HL-60/S4 treated with phorbol 12-myristate 13-acetate at 8.2 ng/mL for 4 days and 3 days (cell line): ENCODE measurements around the gene HCFC1R1.
"Not testable (repeated sequence)": the region's sequence is repeated elsewhere in the genome, so short reads cannot be mapped to it uniquely, and the experiment has no call there.

Experiments used
- in situ Hi-C: fragments of 300-500 bp; cut with MboI; formaldehyde crosslinking; loops from 2 replicates; pipeline ENCODE4 v1.15.0; 2022; ENCODE audit warnings: low sequenced_read_pairs

HCFC1R1 gene

GRCh38 chr16:3023669-3024478 is at the start of gene HCFC1R1, which contains the start of gene THOC6:
Gene HCFC1R1 (minus strand): TSS chr16:3023942. CDS start chr16:3023941, 1 bp downstream.
Gene THOC6 (plus strand): TSS chr16:3024035. CDS start chr16:3024327, 292 bp downstream.
- in situ Hi-C loops: no loop called here

DNA sequence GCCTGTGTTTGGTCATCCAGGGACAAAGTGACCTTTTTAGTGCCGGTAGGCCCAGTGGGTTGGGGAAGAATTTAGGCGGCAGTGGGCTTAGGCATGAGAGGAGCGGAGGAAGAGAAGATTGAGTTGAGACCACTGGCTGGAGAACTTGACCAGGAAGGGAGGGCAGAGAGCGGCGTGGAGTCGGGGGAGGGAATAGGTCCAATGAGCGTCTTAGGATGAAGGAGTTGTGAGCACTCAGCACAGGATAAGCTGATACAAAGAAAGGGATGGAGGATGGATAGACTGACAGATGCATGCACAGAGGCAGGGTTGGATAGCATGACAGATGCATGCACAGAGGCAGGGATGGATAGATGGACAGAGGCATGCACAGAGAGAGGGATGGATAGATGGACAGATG is 49.7 kb upstream of the HCFC1R1 start:
- in situ Hi-C loops: no loop called here

DNA sequence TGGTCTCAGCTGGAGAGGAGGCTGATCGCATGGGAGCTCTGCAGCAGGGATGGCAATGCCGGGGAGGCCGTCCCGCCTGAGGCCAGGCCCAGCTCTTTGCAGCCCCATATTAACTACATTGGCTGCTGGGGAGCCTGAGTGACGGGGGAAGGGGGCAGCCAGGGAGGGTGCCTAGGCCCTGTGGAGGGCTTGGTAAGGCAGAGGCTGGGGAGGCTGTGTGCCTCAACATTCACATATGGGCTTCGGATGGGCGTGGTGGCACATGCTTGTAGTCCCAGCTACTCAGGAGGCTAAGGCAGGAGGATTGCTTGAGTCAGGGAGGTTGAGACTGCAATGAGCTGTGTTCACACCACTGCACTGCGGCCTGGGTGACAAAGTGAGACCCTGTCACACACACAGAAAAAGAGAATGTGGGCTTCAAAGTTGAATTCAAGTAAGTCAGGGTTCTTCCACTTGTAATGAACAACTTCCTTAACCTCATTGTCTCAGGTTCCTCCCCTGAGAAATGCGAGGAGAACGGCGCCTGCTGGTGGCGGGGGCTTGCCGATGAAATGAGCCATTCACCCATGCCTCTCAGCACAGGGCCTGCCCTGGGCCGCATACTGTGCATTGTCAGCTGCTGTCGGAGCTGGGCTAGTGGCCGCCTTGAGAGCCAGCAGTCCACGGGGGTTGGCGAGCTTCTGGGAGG is 49.0 kb upstream of the HCFC1R1 start:
- in situ Hi-C loops: not testable (repeated sequence)

- in situ Hi-C loops: not testable (repeated sequence)
Observed at GRCh38 chr16:3072148-3072547, 48.4 kb upstream of the HCFC1R1 start.

GRCh38 chr16:3071655-3072054 is 47.9 kb upstream of the HCFC1R1 start:
- in situ Hi-C loops: no loop called here

DNA sequence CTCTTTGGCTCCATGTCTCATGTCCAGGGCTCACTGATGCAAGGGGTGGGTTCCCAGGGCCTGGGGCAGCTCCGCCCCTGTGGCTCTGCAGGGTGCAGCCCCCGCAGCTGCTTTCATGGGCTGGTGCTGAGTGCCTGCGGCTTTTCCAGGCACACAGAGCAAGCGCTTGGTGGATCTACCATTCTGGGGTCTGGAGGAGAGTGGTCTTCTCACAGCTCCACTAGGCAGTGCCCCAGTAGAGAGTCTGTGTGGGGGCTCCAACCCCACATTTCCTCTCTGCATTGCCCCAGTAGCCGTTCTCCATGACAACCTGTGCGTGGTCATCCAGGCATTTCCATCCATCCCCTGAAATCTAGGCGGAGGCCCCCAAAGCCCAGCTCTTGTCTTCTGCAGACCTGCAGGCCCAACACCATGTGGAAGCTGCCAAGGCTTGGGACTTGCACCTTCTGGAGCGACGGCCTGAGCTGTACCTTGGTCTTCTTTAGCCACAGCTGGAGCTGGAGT is 46.9 kb upstream of the HCFC1R1 start:
- in situ Hi-C loops: no loop called here

- in situ Hi-C loops: not testable (repeated sequence)
Observed at GRCh38 chr16:3069146-3069545, 45.4 kb upstream of the HCFC1R1 start.

GRCh38 chr16:3068487-3068886 is 44.7 kb upstream of the HCFC1R1 start:
- in situ Hi-C loops: no loop called here

DNA sequence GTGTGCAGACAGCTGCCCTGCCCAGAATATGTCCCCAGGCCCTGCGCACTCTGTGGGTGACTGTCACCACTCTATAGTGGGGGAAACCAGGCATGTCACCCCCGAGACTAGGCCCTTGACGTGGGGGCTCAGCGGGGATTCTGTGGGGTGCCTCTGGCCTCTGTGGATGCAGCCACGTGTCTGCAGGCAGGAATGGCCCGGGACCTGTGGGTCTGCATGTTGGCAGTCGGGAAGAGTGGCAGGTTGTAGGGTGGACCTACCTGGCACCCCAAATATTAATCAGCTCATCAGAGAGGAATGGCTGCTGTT is 42.7 kb upstream of the HCFC1R1 start:
- in situ Hi-C loops: no loop called here

DNA sequence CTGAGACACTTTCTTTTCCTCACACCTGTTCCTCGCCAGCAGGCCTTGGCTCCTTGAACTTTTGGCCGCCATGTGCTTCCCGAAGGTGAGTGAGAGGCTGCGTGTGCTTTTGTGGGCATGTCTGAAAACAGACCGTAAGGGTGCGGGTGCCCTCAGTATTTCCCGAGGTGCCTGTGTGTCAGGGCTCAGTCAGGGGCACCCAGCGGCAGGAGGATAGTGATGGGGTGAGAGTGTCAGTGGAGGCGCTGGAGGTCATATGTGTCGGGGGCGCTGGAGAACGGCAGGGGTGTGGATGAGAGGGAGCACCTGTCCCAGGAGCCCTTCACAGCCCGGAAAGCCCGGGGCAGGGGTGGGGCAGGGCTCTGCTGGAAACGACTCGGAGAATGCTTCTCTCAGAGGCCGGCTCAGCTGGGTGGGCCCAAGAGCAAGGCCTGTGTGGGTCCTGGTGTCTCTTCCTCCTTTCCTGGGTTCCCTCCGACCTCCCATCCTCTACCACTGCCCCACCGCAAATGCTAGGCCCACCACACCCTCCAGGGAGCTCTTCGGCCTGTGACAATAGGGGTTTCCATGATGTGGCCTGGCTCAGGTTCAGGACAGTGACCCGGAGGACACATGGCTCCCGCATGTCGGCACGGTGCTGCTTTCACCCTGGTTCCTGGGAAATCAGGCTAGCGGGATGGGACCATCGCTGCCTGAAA is 42.1 kb upstream of the HCFC1R1 start:
- in situ Hi-C loops: no loop called here

GRCh38 chr16:3065069-3065741 is 41.5 kb upstream of the HCFC1R1 start, which contains the start of gene IL32:
Gene IL32 (plus strand): TSS chr16:3065640. CDS start chr16:3065812, 172 bp downstream.
- in situ Hi-C loops: no loop called here

DNA sequence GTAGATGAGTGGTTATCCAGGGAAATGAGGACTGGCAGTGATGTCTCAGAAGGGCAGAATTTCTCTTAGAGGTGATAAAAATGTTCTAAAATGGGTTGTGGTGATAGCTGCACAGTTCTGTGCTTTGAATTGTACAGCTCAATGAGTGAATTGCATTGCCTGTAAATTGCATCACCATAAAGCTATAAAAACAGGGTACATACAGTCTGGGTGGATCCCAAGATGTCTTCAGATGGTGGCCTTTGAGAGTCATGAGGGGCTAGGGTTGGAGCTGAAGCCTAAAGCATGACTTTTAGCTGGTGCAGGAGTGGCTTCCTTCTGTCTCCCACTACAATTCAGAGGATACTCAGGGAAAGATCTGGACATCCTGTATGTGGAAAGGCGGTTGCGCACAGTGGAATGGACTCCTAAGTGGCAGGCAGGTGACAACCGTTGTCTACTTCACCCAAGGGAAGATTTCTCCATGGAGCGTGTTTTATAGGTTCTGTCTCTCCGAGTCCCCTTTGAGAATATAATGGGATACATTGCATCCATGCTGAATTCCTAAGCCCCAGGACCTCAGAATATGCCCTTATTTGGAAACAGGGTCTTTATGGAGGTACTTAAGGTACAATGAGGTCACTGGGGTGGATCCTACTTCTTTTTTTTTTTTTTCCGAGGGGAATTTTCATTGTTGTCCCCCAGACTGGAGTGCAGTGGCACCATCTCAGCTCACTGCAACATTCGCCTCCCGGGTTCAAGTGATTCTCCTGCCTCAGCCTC is 40.1 kb upstream of the HCFC1R1 start:
- in situ Hi-C loops: no loop called here

GRCh38 chr16:3062553-3062952 is 38.8 kb upstream of the HCFC1R1 start:
- in situ Hi-C loops: no loop called here

DNA sequence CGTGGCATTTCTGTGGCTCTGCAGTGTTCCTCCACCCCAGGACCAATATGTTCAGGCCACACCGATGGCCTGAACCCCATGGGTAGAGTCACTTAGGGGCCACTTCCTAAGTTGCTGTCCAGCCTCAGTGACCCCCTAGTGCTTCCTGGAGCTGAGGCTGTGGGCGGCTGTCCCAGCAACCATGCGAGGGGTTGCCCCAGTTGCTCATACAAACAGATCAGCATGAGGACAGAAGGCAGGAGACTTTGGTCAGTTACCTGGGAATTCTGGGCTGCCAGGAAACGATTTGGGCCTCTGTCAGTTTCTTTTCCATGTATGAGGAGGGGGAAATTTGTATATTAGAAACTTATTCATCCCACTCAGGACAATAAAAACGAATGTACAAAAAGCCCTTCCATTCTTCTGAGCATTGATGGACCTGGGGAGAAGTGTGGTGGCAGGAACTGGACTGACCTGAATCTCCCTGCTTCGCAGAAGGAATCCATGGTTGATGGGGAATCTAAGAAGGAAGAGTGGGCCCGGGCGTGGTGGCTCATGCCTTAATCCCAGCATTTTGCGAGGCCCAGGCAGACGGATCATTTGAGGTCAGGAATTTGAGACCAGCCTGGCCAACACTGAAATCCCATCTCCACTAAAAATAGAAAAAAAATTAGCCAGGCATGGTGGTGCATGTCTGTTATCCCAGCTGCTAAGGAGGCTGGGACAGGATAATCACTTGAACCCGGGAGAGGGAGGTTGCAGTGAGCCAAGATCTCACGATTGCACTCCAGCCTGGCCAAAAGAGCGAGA is 36.8 kb upstream of the HCFC1R1 start:
- in situ Hi-C loops: no loop called here

- in situ Hi-C loops: no loop called here
Observed at GRCh38 chr16:3059723-3060242, 36.0 kb upstream of the HCFC1R1 start.

GRCh38 chr16:3059041-3059722 is 35.4 kb upstream of the HCFC1R1 start:
- in situ Hi-C loops: no loop called here

DNA sequence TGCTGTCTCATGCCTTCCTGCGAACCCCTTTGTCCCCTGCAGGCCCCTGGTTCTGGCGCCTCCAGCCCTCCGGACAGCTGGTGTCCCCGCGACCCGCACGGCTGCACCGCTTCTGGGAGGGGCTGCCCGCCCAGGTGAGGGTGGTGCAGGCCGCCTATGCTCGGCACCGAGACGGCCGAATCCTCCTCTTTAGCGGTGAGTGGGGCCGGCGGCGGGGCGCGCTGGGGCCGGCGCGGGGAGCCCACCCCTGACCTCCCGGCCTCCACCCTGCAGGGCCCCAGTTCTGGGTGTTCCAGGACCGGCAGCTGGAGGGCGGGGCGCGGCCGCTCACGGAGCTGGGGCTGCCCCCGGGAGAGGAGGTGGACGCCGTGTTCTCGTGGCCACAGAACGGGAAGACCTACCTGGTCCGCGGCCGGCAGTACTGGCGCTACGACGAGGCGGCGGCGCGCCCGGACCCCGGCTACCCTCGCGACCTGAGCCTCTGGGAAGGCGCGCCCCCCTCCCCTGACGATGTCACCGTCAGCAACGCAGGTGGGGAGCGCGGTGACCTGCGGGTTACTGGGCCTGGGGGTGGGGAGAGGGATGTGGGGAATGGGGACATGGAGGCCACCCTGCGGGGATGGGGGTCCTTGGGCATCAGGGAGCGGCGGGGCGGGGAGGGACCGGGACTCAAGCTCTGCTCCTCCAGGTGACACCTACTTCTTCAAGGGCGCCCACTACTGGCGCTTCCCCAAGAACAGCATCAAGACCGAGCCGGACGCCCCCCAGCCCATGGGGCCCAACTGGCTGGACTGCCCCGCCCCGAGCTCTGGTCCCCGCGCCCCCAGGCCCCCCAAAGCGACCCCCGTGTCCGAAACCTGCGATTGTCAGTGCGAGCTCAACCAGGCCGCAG is 34.6 kb upstream of the HCFC1R1 start:
- in situ Hi-C loops: no loop called here
